ENCODE data around the gene MANBA.
A peak's percentile ranks its signal among the peaks of the same experiment; 100 is the strongest.
"Not testable (repeated sequence)": the region's sequence is repeated elsewhere in the genome, so short reads cannot be mapped to it uniquely, and the experiment has no call there.

The MANBA gene

DNA sequence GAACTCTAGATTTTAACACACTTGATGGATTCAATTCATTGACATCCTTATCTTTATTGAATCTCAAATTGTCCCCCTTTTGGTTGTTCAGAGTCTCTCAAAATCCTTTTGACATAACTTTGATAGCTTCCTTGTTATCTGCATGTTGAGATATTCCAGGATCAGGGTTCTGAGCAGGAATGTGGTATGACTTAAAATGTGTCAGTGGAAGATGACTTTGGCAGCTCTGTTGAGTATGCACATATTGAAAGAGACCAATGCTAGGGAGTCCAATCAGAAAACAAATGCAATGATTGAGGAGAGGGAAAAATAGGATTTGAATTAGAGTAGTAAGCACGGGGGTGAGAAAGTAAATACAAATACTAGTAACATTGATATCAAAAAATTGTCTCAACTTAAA is 93.8 kb downstream of the MANBA start:
- FAIRE-seq, result no peak

- no peak for FAIRE-seq
Measured at GRCh38 chr4:102665527-102665926, 95.2 kb downstream of the MANBA start.

DNA sequence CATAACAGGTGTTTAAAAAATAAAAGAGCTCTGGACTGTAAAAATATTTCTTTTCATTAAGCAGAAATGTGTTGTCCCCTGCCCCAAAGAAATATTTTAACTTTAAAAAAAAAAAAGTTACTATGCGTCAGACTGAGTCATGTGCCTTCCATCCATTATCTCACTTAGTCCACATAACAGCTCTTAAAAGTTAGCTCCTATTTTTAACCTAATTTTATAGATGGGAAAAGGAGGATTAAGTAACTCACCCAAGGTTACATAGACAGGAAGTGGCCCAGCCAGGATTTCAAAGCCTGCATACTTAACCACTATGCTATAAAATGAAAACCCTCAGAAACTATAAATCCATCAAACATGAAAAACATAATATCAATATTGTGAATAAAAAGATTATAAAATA is 97.7 kb downstream of the MANBA start:
- no peak for FAIRE-seq

- FAIRE-seq, result no peak
Measured at GRCh38 chr4:102657206-102657605, 103.6 kb downstream of the MANBA start.

DNA sequence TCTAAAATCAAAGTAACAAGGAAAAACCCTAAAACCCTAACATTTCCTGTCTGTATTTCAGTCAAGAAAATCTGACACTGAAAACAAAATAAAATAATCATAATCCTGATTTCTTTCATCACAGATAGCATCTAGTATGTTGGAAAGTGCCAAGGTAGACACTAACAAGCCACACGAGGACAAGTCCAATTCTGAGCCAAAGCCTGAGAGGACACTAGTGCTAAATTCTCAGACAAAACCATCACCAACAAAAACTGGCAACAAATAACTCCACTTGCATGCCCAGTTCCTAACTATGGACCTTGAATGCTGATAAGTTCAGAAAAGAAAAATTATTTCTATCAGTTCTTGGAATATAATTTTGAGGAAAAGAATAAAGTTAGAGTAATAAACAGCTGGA is 113.7 kb downstream of the MANBA start:
- no peak for FAIRE-seq

DNA sequence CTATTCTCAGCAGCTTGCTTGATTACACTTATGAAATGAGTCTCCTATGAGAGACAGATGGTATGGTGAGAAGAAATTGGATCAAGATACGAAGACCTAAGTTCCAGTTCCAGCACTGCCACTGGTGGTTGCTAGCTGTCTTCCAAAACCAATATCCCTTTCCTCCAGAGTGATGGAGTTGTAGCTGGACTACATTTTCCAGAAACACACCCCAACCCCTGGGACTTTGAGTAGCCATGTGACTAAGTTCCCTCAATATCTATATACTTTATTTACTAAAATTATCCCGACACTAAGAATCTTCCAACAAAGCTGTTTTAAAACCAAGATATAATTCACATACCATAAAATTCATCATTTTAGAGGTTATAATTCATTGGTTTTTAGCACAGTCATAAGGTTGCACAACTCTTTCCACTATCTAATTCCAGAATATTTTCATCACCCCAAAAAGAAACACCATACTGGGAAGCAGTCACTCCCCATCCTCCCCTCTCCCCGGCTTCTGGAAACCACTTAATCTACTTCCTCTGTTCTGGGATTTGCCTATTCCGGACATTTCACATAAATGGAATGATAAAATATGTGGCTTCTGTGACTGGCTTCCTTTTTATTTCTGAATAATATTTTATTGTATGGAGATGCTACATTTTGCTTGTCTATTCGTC is 118.0 kb downstream of the MANBA start:
- FAIRE-seq, result no peak

- no peak for FAIRE-seq
Measured at GRCh38 chr4:102641793-102642192, 119.0 kb downstream of the MANBA start.

DNA sequence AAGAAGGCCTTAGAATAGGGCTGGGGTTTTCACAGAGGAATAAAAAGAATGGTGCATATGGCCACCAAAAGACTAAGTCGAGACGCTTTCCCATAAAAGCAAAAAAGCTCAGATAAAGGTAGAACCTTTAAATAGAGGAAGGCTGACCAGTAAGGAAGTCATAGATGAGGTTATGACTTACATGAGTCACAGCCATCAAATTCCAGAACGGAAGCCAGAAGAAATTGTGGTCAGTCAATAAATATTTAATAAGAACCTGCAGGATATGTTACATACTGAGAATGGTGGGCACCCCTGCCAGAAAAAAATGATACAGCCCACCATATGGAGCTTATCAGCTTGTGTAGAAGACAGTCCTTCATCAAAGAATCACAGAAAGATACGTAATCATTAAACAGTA is 120.1 kb downstream of the MANBA start:
- FAIRE-seq, result no peak

GRCh38 chr4:102639598-102639997 is 121.2 kb downstream of the MANBA start:
- no peak for FAIRE-seq

DNA sequence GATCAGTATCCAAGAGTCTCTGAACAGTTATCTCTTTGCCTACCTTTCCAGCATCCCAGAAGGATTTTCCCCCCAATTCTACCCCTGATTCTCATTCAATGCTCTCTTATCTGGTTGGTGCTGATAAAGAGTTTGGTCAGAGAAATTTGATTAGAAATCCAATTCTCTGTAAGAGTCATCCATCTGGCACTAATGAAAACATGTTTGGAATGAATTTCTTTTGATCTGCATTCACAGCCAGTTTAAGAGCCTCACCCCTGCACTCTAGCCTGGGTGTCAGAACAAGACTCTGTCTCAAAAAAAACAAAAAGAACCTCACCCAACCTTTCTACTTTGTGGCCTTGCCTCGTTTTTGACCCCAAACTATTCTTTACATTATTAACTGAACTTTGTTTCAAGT is 122.1 kb downstream of the MANBA start:
- FAIRE-seq, result no peak

DNA sequence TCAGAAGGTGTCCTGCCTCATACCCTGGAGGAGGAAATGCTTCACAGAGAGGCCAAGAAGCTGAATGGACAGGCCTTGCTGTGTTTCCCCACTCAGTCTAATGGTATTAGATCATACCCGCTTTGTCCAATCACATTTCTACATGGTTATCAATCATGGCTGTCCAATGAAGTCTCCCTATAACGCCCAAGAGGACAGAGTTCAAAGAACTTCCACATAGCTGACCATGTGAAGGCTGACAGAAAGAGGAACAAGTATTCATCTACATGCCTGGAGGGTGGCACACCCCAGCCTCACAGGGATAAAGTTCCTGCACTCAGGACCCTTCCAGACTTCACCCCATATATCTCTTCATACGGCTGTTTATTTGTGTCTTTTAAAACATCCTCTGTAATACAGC is 123.4 kb downstream of the MANBA start:
- FAIRE-seq, result no peak

DNA sequence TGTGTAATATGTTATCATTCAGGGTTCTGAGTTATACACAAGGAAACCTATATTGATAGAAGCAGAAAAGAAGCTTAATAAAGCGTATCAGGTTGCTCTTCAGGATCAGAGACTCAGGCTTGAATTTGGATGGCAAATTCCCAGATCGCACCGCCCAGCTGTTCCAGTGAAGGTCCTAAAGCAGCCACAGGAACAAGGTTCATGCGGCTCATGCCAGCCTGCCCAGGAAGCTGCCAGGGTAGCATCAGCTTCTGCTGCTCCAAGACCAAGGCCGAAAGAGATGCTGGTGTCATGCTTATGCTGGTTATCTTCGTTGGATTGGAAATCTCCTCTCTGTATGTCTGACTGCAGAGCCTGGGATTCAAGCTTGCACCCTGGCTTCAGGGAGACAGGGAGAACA is 127.7 kb downstream of the MANBA start:
- no peak for FAIRE-seq

DNA sequence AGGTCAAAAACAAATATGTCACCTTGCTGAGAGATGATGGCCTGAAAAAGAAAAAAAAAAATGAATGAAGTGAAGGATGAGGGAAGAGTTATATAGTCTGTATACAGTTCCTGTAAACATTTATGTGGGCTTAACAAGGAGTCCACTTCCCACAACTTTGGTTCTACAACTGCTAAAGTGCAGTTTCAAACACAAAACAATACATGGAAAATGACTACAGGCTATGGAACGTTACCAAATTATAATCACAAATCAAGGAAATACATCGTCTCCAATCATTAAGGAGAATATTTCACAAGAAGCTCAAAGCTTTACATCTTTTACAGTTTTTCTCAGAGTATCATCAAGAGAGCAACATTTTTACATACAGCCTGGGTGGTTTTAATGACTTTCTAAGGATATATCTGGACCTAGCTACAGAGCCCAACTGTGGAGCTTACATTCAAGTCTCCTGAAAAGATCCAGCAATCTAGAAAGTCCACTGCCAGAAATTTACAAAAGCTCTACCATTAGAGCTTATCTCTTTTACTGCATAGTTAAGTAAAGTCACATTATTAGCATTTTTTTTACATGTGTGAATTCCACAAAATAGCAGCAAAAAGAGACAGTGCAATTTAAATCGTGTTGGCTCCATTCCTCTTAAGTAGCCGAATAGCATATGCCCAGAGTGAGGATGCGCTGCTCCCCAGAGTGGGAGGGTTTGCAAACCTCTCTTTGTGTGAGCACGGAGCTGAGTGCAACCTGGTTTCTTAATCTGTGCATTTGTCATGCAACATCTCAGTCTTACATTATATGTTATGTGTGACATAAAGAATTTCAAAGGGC is 128.3 kb downstream of the MANBA start:
- no peak for FAIRE-seq

GRCh38 chr4:102631616-102632015 is 129.2 kb downstream of the MANBA start:
- FAIRE-seq, result no peak

DNA sequence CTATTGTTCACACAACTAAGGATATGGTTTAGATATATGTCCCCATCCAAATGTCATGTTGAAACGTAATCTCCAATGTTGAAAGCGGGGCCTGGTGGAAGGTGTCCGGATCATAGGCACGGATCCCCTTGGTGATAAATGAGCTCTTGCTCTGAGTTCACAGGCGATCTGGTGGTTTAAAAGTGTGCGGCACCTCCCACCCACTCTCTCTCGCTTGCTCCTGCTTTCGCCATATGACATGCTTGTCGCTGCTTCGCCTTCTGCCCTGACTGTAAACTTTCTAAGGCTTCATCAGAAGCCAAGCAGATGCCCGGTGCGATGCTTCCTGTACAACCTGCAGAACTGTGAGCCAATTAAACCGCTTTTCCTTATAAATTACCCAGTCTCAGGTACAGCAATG is 131.1 kb downstream of the MANBA start:
- no peak for FAIRE-seq

DNA sequence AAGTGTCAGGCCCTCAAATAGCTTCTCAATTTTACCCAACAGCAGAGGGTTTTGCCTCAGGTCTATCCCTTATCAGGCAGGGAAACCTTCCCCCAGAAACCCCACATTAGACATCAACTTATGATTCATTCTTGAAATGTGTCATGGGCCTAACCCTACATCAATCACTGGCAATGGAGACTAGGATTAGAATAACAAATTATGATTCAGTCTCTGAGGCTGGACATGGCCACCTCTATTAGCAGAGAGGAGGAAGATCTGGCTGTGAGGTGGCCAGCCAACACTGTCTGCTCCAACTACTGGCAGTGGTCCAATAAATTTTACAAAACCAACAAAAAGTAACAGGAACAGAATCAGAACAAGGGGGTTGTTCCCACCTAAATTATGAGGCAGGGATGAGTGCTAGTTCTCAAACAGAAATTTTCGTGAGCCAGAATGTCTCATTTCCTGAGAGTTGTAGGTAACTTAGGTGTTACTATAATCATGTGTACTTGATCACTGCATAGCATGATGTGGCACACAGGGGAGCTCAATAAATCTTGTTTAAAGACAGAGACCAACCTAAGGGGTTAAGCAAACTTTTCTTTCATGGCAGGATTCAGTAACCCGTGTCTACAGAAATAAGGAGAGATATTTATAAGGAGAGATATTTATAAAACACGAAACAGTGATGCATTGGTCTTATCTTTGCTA is 132.8 kb downstream of the MANBA start:
- no peak for FAIRE-seq

DNA sequence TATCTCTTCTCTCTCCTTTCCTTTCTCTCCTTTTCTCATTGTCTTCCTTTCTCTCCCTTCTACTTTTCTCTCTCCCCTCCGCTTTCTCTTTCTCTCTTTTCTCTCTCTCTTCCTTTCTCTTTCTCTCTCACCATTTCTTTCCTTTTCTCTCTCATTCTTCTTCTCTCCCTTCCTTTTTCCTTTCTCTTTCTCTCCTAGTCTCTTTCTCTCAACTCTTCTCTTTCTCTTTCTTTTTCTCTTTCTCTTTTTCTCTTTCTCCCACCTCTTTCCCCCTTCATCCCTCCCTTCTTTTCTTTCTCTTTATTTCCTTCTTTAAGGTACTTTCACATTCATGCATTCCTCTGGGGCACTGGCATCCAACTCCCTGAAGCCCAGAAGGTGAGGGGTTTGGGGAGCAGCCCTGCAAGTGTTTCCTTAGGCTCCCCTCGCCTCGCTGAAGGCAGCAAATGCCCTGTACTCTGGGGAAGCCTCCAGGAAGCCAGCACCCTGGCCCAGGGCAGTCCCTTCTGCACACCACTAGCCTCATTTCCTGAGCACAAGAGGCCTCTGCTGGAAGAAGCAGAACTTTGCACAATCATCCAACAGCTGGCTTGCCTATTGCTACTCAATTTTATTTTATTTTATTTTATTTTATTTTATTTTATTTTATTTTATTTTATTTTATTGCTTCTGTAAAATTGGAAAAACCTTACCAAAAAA is 135.4 kb downstream of the MANBA start:
- no peak for FAIRE-seq

GRCh38 chr4:102624505-102624904 is 136.3 kb downstream of the MANBA start:
- FAIRE-seq, result no peak

DNA sequence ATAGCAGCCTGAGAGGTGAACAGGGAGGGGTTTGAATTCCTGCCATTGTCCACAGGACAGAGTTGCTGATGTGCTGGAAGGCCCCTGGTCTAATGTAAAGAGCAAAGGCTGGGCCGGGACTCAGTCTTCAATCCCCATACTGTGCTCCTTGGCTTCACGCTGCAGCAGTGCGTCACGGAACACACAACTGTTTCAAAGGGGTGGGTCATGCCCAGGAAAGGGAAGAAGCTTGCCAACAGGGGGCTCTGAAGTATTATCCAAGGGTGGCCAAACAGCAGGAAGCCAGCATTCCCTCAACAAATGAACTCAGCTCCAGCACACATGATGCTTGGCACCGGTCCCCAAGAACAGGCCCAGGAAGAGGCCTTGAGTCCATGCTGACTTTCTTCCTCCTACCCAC is 137.1 kb downstream of the MANBA start:
- no peak for FAIRE-seq

GRCh38 chr4:102620697-102621497 is 139.9 kb downstream of the MANBA start:
- peak; percentile 49 for FAIRE-seq

- FAIRE-seq, result not testable (repeated sequence)
Measured at GRCh38 chr4:102619776-102620631, 140.8 kb downstream of the MANBA start.
